Urothelium cell line (cell line): ENCODE results near the gene ICAM4.
A peak's percentile ranks its signal among the peaks of the same experiment; 100 is the strongest.

Experiments used
- DNase-seq: peaks from one replicate; pipeline ENCODE4 v3.0.0; 2011; ENCODE audit warnings: low spot score, mixed read lengths
- FAIRE-seq: peaks from 2 replicates; lab custom pipeline; 2011; peaks lifted over from hg19 to GRCh38; lab: Jason Lieb, UNC

The ICAM4 gene

DNA sequence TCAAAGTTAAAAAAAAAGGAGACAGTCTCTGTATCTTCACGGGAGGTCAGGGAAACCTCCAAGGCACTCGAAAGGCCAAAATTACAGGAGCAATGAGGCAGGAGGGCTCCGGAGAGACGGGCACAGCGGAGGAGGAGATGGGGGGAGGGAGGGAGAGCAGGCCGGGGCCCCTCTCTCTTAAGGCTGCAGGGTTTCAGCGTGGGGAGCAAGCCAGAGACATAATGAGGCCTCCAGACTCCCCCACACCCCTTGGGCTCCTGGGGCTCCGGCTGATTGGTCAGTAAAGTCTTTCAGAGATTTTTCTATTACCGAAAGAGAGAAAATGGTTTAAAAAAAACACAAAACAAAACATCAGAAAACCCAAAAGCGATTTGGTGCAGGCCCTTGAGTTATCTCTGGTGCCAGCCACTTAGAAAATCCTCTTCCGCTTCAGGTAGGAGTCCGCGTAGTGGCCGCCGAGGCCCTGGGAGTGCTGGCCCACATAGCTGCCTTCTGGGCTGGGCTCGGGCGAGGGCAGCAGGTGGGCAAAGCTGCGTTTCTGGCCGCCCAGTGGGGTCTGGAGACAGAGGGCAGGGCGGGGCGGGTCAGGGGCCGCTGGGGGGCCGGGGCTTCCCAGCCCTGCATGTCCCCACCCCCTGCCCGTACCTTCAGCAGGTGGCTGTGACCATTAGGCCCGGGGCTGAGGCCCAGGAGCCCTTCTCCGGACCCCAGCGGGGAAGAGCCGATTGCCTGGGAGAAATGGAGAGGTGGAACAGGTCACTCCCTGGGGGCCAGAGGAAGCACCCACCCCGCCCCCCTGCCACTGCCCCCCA lies 30.5 kb downstream of the ICAM4 start:
- no peak for FAIRE-seq
- DNase-seq, result no peak

DNA sequence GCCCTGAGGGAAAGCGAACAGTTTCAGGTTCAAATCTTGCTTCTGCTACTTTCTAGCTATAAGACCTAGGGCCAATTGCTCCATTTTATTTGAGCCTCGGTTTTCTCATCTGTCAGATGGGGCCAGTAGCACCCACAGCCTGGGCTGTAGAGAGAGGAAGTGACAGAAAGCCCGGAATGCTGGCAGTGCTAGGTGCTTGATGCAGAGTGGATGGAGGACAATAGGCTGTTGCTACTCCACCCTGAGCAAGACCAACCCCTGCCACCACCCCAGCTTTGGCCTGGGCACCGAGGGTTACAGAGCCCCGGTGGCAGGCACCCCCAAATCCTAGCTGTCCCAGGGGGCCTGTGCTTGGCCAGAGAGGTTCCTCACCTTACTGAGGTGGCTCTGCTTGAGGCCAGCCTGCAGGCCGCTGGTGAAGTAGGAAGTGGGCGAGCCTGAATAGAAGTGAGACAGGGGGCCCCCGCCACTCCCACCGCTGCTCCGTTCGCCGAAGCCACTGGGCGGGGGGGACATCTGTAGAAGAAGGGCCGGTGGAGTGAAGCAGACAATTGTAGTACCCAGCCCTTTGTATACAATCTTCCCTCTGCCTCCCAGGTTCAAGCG lies 31.2 kb downstream of the ICAM4 start:
- DNase-seq, result no peak
- no peak for FAIRE-seq

DNA sequence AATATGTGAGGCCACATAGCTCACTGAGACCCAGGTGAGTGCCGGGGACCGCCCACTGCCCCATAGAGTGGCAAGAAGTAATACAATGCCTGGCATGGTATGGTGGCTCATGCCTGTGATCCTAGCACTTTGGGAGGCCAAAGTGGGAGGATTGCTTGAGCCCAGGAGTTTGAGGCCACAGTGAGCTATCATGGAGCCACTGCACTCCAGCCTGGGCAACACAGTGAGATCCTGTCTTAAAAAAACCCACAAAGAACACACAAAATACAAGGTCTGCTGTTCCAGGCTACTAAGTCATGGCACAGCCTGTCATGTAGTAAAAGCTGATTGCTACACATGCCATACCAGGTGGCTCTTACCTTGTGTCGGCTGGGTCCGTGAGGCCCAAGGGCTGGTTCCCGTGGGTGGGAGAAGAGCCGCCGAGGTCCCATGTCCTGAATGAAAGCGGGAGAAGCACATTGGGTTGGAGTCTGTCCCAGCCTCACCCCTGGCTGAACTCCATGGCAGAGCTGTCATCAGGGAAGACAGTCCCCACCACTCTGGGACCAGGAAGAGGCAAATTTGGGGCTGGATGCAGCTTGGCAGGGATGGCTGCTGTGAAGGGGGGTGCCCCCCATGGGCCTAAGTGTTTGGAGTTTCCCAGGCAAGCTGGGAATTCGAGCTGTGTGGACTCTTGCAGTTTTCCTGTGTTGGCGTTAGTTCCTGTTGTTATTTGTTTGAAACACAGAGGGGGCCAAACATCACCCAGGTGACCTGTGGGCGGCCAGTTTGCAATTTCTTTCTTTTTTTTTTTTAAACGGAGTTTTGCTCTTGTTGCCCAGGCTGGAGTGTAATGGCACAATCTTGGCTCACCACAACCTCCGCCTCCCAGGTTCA lies 32.3 kb downstream of the ICAM4 start:
- no peak for FAIRE-seq
- DNase-seq, result no peak

DNA sequence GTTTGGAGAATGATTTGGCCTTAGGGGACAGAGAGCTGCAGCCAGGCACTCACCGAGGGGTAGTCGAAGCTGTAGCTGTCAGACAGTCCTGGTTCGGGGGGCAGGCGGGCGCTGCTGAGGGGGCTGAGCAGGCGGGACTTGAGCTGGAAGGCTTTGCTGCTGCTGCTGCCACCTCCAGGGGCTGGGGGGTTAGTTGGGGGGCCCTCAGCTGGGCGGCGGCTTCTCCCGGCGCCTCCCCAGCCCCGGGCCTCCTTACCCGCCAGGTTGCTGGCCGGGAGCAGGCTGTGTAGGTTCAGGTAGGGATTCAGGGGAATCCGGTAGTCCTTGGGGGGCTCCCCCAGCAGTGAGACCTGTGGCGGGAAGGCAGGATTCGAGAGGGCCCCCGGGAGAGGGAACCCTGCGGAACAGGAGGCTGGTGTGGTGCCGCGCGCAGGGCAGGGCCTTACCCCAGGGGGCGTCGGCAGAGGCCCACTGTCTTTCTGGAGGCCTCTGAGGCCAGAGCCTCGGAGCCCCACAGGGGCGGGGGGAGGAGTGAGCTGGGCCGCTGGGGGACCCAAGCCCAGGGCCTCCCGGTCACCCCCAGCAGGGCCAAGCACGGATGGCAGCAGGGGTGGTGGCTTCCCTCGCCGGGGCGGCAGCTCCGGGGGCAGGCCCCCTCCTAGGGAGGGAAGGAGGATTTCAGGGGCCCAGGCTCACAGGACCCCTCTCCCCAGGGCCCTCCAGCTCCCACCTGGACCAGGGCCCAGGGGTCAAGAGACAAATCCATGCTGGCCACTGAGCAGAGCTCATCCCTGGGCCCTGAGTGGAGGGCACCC lies 34.1 kb downstream of the ICAM4 start:
- FAIRE-seq (no peak), DNase-seq (no peak)

DNA sequence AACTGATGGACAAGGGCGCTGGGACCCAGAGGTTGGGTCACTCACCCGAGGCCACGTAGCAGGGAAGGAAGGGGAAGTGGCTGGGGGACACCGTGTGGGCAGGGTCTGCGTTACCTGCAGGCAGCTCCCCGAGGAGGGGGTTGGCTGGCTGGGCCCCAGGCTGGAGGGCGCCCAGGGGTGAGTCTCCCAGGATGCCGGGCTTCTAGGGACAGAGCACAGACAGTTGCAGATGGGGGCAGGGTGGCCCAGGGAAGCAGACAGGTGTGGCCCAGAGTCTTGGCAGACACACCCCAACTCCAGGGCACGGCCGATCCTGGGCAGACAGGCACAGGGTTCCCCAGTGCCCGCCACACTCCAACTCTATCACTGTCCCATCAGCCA lies 34.7 kb downstream of the ICAM4 start:
- no peak for FAIRE-seq

DNA sequence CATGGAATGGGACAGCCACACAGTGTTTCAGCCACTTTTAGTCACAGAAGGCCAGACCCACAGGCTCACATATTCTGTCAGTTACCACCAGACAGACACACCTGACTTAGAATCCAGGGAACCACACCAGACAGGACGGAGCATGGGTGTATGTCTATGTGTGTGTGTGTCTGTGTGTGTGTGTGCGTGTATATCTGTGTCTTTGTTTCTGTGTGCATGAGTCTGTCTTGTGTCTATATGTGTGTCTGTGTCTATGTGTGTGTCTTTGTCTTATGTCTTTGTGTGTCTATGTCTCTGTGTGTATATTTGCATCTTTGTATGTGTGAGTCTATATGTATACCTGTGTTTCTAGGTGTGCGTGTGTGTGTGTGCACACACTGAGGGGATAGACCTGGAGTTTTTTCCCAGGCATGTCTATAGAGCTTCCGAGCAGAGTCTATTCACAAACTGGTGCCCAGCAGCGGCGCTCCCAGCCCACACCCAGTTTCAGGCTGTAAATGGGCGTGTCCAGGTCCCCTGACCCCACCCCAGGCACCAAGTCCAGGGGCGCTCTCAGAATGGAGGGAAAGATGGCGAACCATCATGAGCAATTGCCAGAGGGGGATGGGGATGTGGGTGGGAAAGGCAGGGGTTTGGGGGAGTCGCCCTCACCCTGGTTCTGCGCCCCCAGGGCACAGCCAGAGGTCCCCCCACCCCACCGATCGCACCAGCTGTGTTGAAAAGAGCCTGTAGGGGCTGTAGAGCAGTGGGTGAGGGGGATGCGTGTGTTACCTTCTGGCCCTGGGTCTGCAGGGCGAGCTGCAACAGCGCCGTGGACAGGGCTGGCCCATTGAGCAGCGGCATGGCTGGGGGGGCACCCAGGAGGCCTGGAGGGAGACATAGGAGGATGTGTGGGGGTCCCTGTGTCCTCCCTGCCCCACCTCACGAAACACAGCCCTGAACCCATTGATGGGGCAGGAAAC lies 35.4 kb downstream of the ICAM4 start:
- FAIRE-seq (no peak), DNase-seq (no peak)

More for the DNA sequence above, 34.7 kb downstream of the ICAM4 start:
- DNase-seq, result no peak

DNA sequence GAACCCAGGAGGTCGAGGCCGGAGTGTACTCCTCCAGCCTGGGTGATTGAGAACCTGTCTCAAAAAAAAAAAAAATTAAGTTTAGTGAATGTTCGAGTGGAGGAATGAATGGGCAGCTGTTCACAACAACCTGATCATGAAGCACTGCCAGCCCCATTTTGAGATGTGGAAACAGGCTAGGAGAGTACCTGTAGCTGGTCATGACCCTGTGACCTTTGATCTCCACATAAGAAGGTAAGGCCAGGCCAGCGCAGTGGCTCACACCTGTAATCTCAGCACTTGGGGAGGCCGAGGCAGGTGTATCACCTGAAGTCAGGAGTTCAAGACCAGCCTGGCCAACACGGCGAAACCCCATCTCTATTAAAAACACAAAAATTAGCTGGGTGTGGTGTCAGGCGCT lies 39.0 kb downstream of the ICAM4 start:
- no peak for FAIRE-seq
- no peak for DNase-seq

DNA sequence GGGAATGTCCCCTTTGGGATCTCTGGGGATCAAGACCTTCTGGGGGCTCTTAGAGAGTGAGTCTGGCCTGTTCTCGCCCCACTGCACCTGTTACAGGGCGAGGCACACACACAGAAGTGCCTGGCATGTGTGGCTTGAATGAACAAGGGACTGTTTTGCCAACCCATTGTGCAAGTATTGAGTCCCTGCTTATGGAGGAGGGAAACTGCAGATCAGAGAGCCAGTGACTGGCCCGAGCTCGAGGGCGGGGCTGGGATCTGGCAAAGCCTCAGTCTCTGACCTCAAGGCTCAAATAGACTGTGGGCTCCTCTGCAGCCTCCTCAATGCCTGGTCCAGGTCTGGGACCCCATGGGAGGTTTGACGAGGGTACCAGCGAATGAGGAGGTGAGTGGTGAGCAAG lies 41.0 kb downstream of the ICAM4 start:
- FAIRE-seq (no peak), DNase-seq (no peak)

DNA sequence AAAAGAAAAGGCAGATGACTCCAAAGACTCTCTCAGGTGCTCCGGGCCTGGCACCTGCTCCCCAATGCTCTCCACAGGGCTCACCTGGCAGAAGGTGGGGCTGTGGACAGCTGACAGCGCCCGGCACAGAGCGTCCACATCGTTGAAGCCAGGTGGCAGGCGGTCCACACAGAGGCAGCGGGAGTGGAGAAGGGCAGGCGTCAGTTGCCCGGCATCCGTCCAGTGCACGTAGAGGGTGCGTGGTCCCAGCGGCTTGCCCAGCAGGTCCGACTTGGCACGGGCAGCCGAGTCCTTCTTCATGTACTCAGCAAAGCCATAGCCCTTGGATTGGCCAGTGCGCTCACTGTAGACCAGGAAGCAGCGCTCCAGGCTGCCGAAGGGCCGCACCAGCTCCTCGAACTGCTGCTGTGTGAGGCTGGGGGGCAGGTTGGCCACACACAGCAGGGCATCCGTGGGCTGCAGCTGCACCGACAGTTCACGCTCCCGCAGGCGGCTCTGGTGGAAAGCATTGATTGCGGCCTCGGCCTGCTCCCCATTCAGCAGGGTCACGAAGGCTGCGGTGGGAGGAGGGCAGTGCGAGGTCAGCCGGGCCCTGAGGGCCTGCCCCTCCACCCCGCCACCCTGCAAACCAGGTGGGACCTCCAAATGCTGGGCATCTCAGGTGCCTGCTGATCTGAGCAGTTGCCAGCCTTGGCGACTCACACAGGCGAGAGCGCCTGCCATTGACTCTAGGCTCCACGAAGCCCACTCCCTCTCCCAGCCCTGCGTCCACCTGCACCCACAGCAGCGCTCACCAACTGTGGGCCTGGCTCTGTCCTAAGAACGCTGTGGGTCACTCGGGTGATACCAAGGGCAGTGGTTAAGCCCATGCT lies 42.0 kb downstream of the ICAM4 start:
- DNase-seq, result no peak
- no peak for FAIRE-seq

DNA sequence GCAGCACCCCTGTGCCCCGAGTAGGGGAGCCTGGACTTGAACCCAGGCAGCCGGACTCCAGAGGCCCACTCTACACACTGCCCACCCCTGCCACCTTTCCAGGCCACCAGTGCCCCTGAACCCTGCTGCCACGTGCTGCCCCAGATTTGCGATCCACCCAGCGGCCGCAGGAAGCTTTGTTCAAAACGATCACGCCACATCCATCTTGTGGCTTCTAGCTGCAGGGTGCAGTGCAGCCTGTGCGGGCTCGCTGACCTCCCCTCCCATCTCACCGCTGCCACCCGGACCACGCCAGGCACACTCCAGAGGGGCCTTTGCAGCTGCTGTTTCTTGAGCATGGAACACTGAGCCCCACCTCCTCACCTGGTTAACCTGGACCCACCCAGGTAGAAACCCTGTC lies 42.8 kb downstream of the ICAM4 start:
- FAIRE-seq (no peak), DNase-seq (no peak)

DNA sequence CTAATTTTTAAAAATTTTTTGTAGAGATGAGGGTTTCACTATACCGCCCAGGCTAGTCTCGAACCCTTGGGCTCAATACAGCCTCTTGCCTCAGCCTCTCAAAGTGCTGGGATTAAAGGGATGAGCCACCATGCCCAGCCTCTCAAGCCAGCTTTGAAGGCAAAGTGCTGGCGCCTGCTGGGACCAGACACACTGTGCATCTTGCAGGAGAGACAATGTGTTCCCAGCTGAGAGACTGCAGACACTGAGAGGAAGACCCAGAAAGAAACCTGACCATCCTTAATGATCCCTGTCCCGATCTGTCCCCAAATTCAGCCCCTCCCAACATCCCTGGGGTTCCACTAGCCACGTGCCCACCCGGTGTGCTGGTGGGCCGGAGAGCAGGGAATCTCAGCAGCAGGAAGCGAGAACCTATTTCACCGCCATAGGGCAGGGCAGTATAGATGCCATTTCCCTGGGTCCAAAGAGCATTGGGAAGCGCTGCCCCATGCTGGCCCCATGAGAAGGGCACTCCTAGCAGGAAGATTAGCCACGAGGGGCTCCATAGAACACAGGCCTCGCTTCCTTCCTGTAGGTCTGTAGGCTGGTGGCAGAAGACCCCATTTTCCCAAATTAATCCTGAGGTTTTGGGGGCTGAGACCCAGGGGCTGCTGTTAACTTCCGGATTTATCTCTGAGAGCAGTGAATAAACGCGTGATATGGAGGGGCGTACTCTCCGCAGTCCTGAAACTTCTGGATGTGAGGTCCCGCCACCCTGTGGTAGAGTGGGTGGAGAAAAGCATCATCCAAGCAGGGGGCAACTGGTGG lies 45.6 kb downstream of the ICAM4 start:
- FAIRE-seq (no peak), DNase-seq (no peak)

DNA sequence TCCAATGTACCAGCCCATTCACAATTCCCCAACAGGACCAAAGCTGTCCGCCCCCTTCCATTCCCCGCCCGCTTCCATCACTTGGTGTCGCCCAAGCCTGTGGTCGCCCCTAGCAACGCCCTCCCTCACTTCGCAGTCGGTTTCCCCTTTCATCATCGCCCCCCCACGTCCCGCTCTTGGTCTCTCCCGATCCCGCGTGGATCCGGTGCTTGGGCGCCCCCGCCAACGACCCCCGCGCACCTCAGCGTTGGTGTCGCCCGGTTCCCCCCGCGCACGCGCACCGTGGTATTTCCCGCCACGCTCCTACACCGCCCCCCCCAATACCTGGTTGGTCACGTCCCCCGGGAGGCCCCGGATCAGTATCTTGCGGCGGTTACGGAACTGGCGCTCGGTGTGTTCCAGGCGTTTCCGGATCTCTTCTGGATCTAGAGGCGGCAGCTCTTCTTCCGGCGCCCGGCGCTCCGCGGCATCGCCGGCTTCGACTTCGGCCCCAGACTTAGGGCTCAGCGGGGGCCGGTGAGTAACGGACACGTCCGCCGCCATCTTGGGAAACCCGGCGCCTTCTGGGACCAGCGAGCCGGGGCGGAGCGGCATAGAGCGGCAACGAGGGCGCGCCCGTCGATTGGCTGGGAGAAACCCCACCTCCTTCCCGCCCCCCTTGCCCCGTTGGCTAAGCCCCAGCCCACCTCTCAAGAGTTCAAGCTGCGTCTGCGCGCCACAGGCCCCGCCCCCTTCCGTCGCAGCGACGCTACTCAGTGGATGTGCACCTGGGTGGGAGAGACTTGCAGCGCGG lies 46.4 kb downstream of the ICAM4 start, which contains the start of gene RAVER1:
RAVER1 (minus strand) TSS at position 565 of the 793 bp plus-strand sequence; CDS start at position 543, 22 bp downstream.
- DNase-seq, result peak; percentile 96
- peak; percentile 68 for FAIRE-seq

DNA sequence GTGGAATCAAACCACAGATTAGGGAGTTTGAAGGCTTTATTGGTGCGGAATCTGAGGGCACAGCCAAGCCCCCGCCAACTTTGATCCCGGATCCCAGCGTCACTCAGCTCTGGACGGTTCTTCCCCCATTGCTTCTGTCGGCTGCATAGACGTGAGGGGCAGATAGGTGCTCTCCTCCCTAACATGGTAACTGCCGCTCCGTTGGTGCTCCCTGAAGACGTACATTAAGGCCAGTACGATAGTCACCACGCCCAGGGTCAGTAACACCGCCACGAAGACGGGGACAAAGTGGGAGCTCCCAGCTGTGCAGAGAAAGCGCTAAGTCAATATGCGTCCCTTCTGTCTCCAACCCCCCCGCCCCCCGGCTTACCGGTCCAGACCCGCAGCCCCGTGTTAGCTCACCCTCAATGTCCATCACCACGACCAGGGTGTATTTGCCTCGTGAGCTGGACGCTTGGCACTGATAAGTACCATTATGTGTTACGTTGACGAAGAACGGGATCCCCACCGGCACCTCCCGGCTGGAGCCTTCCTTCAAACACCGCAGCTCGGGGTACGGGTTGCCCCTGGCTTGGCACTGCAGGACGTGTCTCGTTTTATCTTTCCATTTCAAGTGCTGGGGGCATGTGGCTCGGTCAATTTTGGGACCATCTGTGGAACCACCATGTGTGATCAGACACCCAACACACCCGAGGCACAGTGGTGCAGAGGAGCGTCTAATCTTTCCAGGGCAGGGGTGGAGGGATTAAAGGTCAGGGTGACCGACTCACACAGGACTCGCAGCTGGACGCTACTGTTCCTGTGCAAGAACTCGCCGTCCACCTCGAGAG lies 47.2 kb downstream of the ICAM4 start:
- FAIRE-seq (no peak), DNase-seq (no peak)

DNA sequence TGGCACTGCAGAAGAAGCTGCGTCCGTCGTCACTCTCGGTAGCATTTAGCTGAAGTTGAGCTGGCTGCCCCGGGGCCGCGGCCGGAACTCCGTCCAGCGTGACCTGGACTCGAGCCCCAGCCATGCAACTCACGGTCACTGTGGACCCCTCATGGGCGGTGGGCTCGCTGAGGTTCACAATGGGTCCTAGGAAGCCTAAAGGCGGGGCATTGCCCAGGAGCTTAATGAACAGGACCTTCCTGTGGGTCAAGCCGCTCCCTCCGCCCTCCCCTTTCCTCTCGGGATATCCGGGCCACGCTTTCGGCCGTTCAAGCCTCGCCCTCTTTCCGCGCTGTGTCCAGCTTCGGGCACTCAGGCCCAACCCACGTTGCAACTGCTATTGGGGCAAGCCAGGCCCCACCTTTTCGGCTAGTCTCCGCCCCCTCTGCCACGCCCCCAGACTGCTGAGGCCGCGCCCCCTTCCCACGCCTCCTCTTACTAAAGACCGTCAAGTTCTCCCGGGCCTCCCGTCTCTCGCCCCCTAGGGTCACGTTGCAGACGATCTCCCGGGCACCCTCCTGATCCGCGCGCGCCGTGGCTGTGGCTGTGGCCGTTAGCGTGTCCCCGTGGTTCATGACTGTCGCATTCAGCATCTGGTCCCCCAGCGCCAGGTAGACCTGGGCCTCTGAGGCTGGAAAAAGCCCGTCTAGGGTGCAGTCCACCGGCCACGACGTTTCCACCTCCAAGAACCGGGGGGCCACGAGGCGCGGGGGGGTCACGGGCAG lies 48.0 kb downstream of the ICAM4 start:
- FAIRE-seq (no peak), DNase-seq (peak; percentile 80)

DNA sequence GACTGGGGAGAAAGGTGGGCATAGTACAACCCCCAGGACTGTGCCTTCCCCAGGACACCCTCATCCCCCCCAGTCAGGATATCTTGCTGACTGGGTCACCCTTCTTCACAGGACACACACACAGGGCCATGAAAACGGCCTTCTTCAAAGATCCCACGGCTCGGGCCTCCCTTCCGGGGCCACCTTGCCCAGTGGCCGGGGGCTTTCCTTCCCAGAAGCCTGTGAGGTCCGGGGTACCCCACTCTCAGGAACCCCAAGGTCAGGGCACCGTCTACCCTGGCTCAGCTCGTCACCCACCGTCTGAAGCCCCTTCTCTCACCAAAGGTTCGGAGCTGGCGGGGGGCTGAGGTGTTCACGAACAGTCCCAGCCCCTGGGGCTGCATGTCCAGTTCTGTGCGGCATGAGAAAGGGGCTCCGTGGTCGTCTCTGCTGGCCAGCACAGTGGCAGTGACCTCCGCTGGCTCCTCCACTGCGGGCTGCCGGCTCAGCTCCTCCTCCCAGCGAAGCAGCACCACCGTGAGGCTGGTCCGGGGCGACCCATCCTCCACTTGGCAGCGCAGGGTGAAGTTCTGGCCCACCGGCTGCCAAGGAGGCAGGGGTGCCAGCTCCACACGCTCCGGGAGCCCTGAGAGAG lies 48.7 kb downstream of the ICAM4 start:
- no peak for FAIRE-seq
- no peak for DNase-seq
